ENCODE measurements around the gene EDEM2. TPM values are rescaled to one million over a fixed set of nuclear protein-coding genes. Genes with fewer than 3 reads are reported as not detected.
"Not testable (repeated sequence)": the region's sequence is repeated elsewhere in the genome, so short reads cannot be mapped to it uniquely, and the experiment has no call there.

The EDEM2 gene
- total and polyA plus RNA-seq, 5 donors from 2014 or later = 22.7 to 52.1 (median 49.7) TPM

GRCh38 chr20:35187584-35188190 is 40.6 kb upstream of the EDEM2 start:
- no peak for ATAC-seq (ENCODE audit: low read depth in 2 of 2)
- no peak overlapping the region for H3K27ac ChIP-seq (ENCODE audit: insufficient read depth, low read length, poor library complexity, severe bottlenecking)
- no peaks in the 10 kb centered on the region for H3K4me1 ChIP-seq (ENCODE audit: control insufficient read depth, insufficient read depth, low read length, poor library complexity, severe bottlenecking)
- Mint-ChIP-seq H3K4me3 (no peak overlapping the region), H3K27ac (no peak overlapping the region), H3K36me3 (peaks cover 37% of the 10 kb centered on the region), H3K4me1 (peaks cover 0 to 3% (median under 1%) of the 10 kb centered on the region in 4 donors), H3K9me3 (peaks cover 0 to 6% (median 0%) of the 10 kb centered on the region in 7 donors), H3K27me3 (no peaks in the 10 kb centered on the region)
- H3K27me3 ChIP-seq (ENCODE audit: control insufficient read depth, insufficient read depth, low read length) = no peaks in the 10 kb centered on the region
- H3K36me3 ChIP-seq (ENCODE audit: control insufficient read depth, insufficient read depth, low read length) = no peaks in the 10 kb centered on the region
- H3K4me3 ChIP-seq (ENCODE audit: low read depth, low read length) = no peak overlapping the region
- DNase-seq = no peak
- no peaks in the 10 kb centered on the region for H3K9me3 ChIP-seq (ENCODE audit: control insufficient read depth in 2 of 2, low read length in 2 of 2)

DNA sequence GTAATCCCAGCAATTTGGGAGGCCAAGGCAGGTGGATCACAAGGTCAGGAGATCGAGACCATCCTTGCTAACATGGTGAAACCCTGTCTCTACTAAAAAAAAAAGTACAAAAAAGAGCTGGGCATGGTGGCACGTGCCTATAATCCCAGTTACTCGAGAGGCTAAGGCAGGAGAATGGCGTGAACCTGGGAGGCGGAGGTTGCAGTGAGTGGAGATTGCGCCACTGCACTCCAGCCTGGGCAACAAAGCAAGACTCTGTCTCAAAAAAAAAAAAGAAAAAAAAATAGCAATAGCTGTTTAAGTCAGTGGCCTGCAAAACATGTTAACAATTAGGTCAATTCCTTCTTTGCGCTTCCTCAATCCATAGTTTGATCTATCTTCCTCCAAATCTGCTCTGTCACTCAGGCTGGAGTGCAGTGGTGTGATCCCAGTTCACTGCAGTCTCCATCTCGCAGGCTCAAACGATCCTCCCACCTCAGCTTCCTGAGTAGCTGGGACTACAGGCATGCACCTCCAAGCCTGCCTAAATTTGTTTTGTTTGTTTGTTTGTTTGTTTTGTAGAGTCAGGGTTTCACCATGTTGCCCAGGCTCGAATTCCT is 39.7 kb upstream of the EDEM2 start:
- not testable (repeated sequence) for DNase-seq; H3K36me3 ChIP-seq (ENCODE audit: control insufficient read depth, insufficient read depth, low read length); H3K27ac Mint-ChIP-seq

GRCh38 chr20:35181731-35182130 is 34.6 kb upstream of the EDEM2 start:
- H3K4me3 ChIP-seq (ENCODE audit: low read depth, low read length) = no peak overlapping the region
- no peaks in the 10 kb centered on the region for H3K36me3 ChIP-seq (ENCODE audit: control insufficient read depth, insufficient read depth, low read length)
- peaks cover 27% of the 10 kb centered on the region for H3K36me3 Mint-ChIP-seq
- H3K27me3 Mint-ChIP-seq = no peaks in the 10 kb centered on the region
- H3K4me1 Mint-ChIP-seq = no peaks in the 10 kb centered on the region
- H3K27ac Mint-ChIP-seq = no peak overlapping the region
- H3K4me3 Mint-ChIP-seq = peak overlapping the region in 1 of 4 donors; percentile 81
- ATAC-seq (ENCODE audit: low read depth in 2 of 2) = no peak
- H3K27me3 ChIP-seq (ENCODE audit: control insufficient read depth, insufficient read depth, low read length) = no peaks in the 10 kb centered on the region
- no peak for DNase-seq
- no peak overlapping the region for H3K27ac ChIP-seq (ENCODE audit: insufficient read depth, low read length, poor library complexity, severe bottlenecking)
- no peaks in the 10 kb centered on the region for H3K4me1 ChIP-seq (ENCODE audit: control insufficient read depth, insufficient read depth, low read length, poor library complexity, severe bottlenecking)
- H3K9me3 ChIP-seq (ENCODE audit: control insufficient read depth in 2 of 2, low read length in 2 of 2) = no peaks in the 10 kb centered on the region
- H3K9me3 Mint-ChIP-seq = peaks cover 0 to 6% (median 0%) of the 10 kb centered on the region in 7 donors

More for the DNA sequence above, 39.7 kb upstream of the EDEM2 start:
- not testable (repeated sequence) for H3K4me1 Mint-ChIP-seq; H3K4me3 ChIP-seq (ENCODE audit: low read depth, low read length); H3K4me3 Mint-ChIP-seq; H3K27ac ChIP-seq (ENCODE audit: insufficient read depth, low read length, poor library complexity, severe bottlenecking); H3K4me1 ChIP-seq (ENCODE audit: control insufficient read depth, insufficient read depth, low read length, poor library complexity, severe bottlenecking); H3K27me3 Mint-ChIP-seq; H3K9me3 Mint-ChIP-seq; ATAC-seq (ENCODE audit: low read depth in 2 of 2); H3K27me3 ChIP-seq (ENCODE audit: control insufficient read depth, insufficient read depth, low read length); H3K9me3 ChIP-seq (ENCODE audit: control insufficient read depth in 2 of 2, low read length in 2 of 2)
- H3K36me3 Mint-ChIP-seq = peaks cover 33% of the 10 kb centered on the region

DNA sequence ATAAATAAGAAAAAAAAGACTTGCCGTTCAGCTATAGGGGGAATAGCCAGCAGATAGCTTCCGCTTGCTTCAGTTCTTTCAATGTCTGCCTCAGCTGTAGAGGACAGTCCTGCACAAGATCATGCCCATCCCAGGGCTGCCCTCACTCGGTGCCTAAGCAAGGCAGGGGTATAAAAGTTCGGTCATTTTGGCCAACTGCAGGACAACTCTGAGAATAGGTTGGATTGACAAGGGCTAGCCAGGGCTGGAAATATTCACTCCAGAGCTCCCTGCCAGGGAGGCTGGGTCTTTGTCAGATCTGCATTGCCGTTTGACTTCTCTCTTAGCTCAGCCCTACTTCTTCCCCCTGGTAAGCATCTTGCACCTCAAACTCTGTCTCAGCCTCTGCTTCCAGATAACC is 33.1 kb upstream of the EDEM2 start:
- H3K4me1 ChIP-seq (ENCODE audit: control insufficient read depth, insufficient read depth, low read length, poor library complexity, severe bottlenecking) = no peaks in the 10 kb centered on the region
- H3K27me3 Mint-ChIP-seq = no peaks in the 10 kb centered on the region
- no peaks in the 10 kb centered on the region for H3K36me3 ChIP-seq (ENCODE audit: control insufficient read depth, insufficient read depth, low read length)
- no peak overlapping the region for H3K27ac Mint-ChIP-seq
- H3K27me3 ChIP-seq (ENCODE audit: control insufficient read depth, insufficient read depth, low read length) = no peaks in the 10 kb centered on the region
- peaks cover 0 to 3% (median 0%) of the 10 kb centered on the region in 7 donors for H3K9me3 Mint-ChIP-seq
- H3K9me3 ChIP-seq (ENCODE audit: control insufficient read depth in 2 of 2, low read length in 2 of 2) = no peaks in the 10 kb centered on the region
- H3K36me3 Mint-ChIP-seq = peaks cover 21% of the 10 kb centered on the region
- H3K4me3 Mint-ChIP-seq = no peak overlapping the region
- no peak overlapping the region for H3K4me3 ChIP-seq (ENCODE audit: low read depth, low read length)
- H3K4me1 Mint-ChIP-seq = no peaks in the 10 kb centered on the region
- ATAC-seq (ENCODE audit: low read depth in 2 of 2) (no peak), DNase-seq (no peak)
- H3K27ac ChIP-seq (ENCODE audit: insufficient read depth, low read length, poor library complexity, severe bottlenecking) = no peak overlapping the region

DNA sequence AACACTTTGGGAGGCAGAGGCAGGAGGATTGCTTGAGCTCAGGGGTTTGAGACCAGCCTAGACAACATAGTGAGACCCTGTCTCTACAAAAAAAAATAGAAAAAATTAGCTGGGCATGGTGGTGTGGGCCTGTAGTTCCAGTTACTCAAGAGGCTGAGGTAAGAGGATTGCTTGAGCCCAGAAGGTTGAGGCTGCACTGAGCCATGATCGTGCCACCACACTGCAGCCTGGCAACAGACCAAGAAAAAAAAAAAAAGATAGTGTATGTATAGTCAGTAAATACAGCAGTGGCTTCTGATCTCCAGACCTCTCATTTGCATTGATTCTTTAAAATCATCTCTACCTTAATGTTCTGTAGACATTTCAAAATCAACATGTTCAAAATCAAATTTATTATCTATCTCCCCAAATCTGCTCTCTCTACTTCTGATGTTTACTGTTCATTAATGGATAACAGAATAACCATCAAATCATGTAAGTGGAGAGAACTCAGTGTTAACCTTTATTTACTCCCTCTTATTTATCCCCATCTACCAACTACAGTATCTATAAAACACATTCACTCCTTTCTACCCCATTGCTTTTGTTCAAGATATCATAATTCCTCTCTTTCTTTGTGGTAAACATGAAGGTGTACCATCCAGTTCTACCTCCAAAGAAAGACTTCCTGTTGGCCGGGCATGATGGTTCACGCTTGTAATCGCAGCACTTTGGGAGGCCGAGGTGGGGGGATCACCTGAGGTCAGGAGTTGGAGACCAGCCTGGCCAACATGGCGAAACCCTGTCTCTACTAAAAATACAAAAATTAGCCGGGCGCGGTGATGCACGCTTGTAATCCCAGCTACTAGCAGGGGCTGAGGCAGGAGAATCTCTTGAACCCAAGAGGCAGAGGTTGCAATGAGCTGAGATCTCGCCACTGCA is 32.4 kb upstream of the EDEM2 start:
- Mint-ChIP-seq H3K27me3 (no peaks in the 10 kb centered on the region), H3K4me3 (no peak overlapping the region), H3K9me3 (peaks cover 0 to 3% (median 0%) of the 10 kb centered on the region in 7 donors), H3K4me1 (no peaks in the 10 kb centered on the region), H3K36me3 (peaks cover 20% of the 10 kb centered on the region), H3K27ac (no peak overlapping the region)
- Histone ChIP-seq H3K9me3 (ENCODE audit: control insufficient read depth in 2 of 2, low read length in 2 of 2) (no peaks in the 10 kb centered on the region), H3K27me3 (ENCODE audit: control insufficient read depth, insufficient read depth, low read length) (no peaks in the 10 kb centered on the region), H3K36me3 (ENCODE audit: control insufficient read depth, insufficient read depth, low read length) (no peaks in the 10 kb centered on the region), H3K4me3 (ENCODE audit: low read depth, low read length) (no peak overlapping the region), H3K27ac (ENCODE audit: insufficient read depth, low read length, poor library complexity, severe bottlenecking) (no peak overlapping the region), H3K4me1 (ENCODE audit: control insufficient read depth, insufficient read depth, low read length, poor library complexity, severe bottlenecking) (no peaks in the 10 kb centered on the region)
- DNase-seq (no peak), ATAC-seq (ENCODE audit: low read depth in 2 of 2) (no peak)

DNA sequence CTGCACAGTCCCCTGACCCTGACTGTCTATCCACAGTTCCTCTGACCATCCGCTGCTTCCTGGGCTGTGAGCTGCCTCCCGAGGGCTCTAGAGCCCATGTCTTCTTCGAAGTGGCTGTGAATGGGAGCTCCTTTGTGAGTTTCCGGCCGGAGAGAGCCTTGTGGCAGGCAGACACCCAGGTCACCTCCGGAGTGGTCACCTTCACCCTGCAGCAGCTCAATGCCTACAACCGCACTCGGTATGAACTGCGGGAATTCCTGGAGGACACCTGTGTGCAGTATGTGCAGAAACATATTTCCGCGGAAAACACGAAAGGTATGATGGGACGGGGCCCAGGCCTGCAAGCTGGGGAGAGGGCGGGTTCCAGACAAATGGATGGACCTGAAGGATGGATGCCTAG is 29.0 kb upstream of the EDEM2 start:
- Histone ChIP-seq H3K4me1 (ENCODE audit: control insufficient read depth, insufficient read depth, low read length, poor library complexity, severe bottlenecking) (peaks cover 5% of the 10 kb centered on the region), H3K36me3 (ENCODE audit: control insufficient read depth, insufficient read depth, low read length) (no peaks in the 10 kb centered on the region), H3K27ac (ENCODE audit: insufficient read depth, low read length, poor library complexity, severe bottlenecking) (no peak overlapping the region), H3K27me3 (ENCODE audit: control insufficient read depth, insufficient read depth, low read length) (no peaks in the 10 kb centered on the region), H3K4me3 (ENCODE audit: low read depth, low read length) (no peak overlapping the region), H3K9me3 (ENCODE audit: control insufficient read depth in 2 of 2, low read length in 2 of 2) (no peaks in the 10 kb centered on the region)
- ATAC-seq (ENCODE audit: low read depth in 2 of 2) (no peak), DNase-seq (no peak)
- H3K9me3 Mint-ChIP-seq = peaks cover 0 to 1% (median 0%) of the 10 kb centered on the region in 7 donors
- peaks cover 2% of the 10 kb centered on the region for H3K27me3 Mint-ChIP-seq
- H3K36me3 Mint-ChIP-seq = peaks cover 16% of the 10 kb centered on the region
- H3K27ac Mint-ChIP-seq = no peak overlapping the region
- H3K4me1 Mint-ChIP-seq = peaks cover 0 to 18% (median 9%) of the 10 kb centered on the region in 4 donors
- no peak overlapping the region for H3K4me3 Mint-ChIP-seq

- H3K27me3 Mint-ChIP-seq = peaks cover 5% of the 10 kb centered on the region
- no peaks in the 10 kb centered on the region for H3K9me3 ChIP-seq (ENCODE audit: control insufficient read depth in 2 of 2, low read length in 2 of 2)
- peaks cover 0 to 18% (median 9%) of the 10 kb centered on the region in 4 donors for H3K4me1 Mint-ChIP-seq
- DNase-seq (no peak), ATAC-seq (ENCODE audit: low read depth in 2 of 2) (no peak)
- no peak overlapping the region for H3K4me3 Mint-ChIP-seq
- peaks cover 5% of the 10 kb centered on the region for H3K4me1 ChIP-seq (ENCODE audit: control insufficient read depth, insufficient read depth, low read length, poor library complexity, severe bottlenecking)
- H3K36me3 ChIP-seq (ENCODE audit: control insufficient read depth, insufficient read depth, low read length) = no peaks in the 10 kb centered on the region
- no peaks in the 10 kb centered on the region for H3K27me3 ChIP-seq (ENCODE audit: control insufficient read depth, insufficient read depth, low read length)
- H3K27ac Mint-ChIP-seq = no peak overlapping the region
- H3K27ac ChIP-seq (ENCODE audit: insufficient read depth, low read length, poor library complexity, severe bottlenecking) = no peak overlapping the region
- peaks cover 9% of the 10 kb centered on the region for H3K36me3 Mint-ChIP-seq
- H3K4me3 ChIP-seq (ENCODE audit: low read depth, low read length) = no peak overlapping the region
- peaks cover 0 to 1% (median 0%) of the 10 kb centered on the region in 7 donors for H3K9me3 Mint-ChIP-seq
These were observed 27.5 kb upstream of the EDEM2 start for GRCh38 chr20:35174458-35175216.
